GM19193 (cell line): ENCODE measurements around the gene CTNNA2.

Experiments used
- POLR2A ChIP-seq: IDR thresholded peaks from 4 replicates; pipeline ENCODE4 v1.6.1; 2011; ENCODE audit not compliant: insufficient read depth, insufficient read length; ENCODE audit errors: extremely low read depth

Gene CTNNA2

DNA sequence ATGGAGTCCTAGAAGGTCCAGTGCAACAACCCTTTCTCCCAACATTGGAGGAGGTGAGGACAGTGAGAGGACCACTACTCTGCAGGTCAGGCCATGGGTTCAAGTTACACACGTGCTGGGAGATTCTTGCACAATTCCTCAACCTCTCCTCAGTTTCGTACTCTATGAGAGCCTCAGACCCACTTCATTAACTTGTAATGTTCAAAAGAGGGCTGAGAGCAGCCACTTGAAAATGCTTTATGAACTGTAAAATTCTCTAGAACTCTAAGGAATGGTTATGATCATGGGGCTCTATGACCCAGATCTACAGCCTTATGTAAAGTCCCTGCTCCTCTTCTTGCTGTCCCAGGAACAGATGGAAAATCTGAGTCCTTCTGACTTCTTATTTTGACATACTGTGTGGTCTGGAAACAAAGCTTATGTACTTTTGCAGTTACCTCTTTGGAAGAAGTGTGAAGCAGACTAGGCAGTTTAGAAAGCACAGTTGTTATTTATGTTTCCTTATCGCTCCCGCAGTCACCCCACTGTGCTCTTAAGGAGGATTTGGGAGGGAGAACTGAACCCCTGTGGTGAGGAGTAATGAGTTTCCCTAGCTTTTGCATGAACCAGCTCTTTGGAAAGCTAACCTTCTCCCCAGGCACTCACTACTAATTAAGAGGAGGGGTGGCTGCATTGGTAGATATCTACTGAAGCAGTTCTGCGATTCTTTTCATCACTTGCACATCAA, 495.1 kb downstream of the CTNNA2 start:
- TF ChIP-seq POLR2A = no peak

GRCh38 chr2:80008596-80008995, 495.7 kb downstream of the CTNNA2 start:
- TF ChIP-seq POLR2A = no peak

DNA sequence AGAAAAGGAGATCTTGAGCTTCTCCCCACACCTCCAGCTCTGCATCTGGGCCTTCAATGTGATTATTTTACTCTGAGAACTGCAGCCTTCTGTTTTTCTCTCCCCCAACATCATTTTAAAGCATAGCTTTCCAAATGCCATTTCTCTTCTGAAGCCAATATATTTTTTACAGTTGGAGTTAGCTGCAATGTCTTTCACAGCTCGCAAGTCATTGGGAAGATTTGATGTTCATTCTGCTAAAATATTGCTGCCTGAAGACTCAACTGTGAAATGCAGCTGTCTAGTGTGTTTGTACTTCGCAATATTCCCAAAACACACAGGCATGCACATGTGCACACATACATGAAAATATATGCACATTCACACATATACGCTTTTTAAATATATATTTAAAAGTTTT, 496.4 kb downstream of the CTNNA2 start:
- no peak for TF ChIP-seq POLR2A

DNA sequence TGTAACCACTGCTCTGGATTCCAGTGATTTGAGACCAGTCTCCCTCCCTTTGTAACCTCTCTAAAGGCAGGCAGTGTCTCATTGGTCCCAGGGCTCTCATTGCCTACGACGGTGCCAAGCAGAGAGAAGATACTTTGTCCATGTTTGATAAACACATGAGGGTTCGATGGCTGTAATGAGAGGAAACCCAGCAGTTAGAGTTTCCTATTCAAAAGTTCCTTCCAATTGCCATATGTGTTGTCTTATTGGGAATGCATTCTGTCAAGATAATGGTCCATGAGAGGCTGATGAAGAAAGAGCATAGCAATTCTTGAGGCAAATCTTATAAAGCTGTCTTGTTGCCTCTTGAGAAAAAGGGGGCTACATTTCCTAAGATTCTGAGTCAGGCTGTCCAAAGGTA, 499.2 kb downstream of the CTNNA2 start:
- no peak for TF ChIP-seq POLR2A

- no peak for TF ChIP-seq POLR2A
Observed at GRCh38 chr2:80014637-80015036, 501.8 kb downstream of the CTNNA2 start.

- TF ChIP-seq POLR2A = no peak
Observed at GRCh38 chr2:80016171-80016570, 503.3 kb downstream of the CTNNA2 start.

GRCh38 chr2:80019571-80020460, 507.0 kb downstream of the CTNNA2 start:
- no peak for TF ChIP-seq POLR2A

DNA sequence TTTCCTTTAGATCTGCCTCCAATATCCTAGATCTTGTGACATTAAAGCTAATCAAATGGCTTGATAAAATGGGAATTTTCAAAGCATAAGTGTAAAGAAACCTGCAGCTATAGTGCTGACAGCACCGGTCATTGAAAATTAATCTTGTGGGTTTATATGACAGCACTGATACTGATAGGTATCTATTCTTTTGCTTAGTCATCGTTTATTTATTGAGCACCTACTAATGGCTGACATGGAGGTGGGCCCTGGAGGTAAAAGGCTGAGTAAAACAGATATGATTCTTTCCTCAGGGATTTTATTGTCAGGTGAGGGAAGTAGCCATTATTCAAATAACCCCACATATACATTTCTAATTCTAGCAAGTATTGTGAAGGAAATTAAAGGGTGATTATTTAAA, 509.2 kb downstream of the CTNNA2 start:
- no peak for TF ChIP-seq POLR2A

GRCh38 chr2:80026040-80026729, 513.3 kb downstream of the CTNNA2 start:
- TF ChIP-seq POLR2A = no peak

- TF ChIP-seq POLR2A = no peak
Observed at GRCh38 chr2:80028051-80028450, 515.2 kb downstream of the CTNNA2 start.

DNA sequence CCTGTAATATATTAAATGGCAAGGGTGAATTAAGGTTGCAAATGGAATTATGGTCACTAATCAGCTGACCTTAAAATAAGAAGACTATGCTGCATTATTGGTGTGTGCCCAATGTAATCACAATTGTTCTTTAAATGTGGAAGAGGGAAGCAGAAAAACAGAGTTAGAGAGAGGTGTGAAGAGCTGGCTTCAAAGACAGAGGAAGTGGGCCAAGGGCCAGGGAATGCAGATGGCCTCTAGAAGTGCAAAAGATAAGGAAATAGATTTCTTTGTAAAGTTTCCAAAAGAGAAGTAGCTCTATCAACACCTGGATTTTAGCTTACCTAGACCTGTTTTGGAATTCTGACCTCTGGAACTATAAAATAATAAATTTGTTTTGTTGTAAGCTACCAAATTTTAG, 515.7 kb downstream of the CTNNA2 start:
- TF ChIP-seq POLR2A = no peak

DNA sequence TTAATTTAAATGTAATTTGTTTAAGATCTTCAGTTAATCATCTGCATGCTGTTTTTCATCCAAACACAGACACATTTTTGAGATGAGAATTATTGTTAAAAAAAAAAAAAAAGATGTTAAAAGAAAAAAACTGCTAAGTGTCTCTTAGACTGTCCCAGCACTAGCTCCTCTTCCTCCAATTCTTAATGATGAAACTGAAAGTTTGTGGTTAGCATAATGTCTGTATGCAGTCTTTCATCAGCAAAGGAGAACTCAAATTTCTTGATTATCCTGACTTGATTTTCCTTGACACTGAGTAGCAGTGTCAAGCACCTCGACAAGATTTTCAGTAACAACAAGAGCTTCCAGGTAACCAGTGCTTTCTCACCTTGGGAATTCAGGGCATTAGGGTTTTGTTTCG, 517.3 kb downstream of the CTNNA2 start:
- no peak for TF ChIP-seq POLR2A

GRCh38 chr2:80035749-80036285, 523.0 kb downstream of the CTNNA2 start:
- no peak for TF ChIP-seq POLR2A

DNA sequence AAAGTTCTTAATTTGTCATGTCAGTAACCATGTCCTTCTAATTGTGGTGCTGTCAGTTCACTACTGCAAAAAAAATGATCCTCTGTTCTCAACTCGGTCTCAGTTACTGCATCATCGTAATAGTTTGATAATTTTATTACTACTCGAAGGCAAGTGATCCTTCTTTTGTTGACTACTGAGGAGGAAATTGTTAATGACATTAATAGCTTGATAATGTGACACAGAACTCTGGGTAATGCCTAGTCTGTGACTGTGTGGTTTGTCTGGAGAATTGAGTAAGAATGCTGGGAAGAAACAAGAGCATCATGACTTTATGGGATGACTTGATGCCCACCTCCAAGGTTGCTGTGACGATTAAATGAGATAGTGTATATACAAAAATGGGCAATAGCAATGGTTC, 524.5 kb downstream of the CTNNA2 start:
- no peak for TF ChIP-seq POLR2A

- TF ChIP-seq POLR2A = no peak
Observed at GRCh38 chr2:80040226-80040625, 527.4 kb downstream of the CTNNA2 start.

DNA sequence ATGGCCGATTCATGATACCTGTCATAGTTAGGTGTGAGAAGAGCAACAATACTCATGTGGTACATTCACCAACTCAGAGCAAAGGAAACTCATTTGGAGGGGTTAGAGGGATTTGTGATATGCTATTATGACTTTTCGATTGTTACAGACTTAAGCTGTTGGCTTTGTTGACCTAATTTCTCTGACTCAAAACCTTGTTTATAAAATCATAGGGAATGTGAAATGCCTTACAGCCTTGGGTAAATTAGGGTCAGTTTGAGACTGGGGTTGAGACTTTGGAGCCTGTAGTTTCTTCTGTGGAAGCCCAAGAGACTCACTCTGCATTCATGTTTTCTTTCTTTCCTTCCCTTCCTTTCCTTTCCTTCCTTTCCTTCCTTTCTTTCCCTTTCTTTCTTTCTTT, 529.8 kb downstream of the CTNNA2 start:
- TF ChIP-seq POLR2A = no peak

DNA sequence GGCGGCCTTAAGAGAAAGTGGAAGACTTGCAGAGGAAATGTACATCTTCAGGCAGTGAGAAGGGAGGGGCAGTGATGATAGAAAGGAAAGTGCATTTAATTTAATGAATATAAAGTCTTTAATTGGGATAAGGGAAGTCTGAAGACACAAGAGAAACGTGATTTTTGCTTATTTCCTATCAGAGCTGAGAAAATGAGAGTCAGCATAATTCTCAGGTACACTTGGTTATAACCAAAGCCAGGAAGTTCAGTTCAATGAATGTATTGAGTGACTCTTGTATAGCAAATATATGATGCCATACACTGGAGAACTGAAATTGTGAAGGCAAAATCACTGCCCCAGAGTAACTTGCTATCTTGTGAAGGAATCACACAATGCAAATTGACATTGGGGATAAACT, 535.4 kb downstream of the CTNNA2 start:
- TF ChIP-seq POLR2A = no peak
